ENCODE results near the gene IL17B.

IL17B gene

GRCh38 chr5:149353911-149354310 is 25.2 kb downstream of the IL17B start:
- DNase-seq, result no peak

GRCh38 chr5:149352169-149352568 is 26.9 kb downstream of the IL17B start:
- no peak for DNase-seq

GRCh38 chr5:149349382-149349781 is 29.7 kb downstream of the IL17B start:
- no peak for DNase-seq

DNA sequence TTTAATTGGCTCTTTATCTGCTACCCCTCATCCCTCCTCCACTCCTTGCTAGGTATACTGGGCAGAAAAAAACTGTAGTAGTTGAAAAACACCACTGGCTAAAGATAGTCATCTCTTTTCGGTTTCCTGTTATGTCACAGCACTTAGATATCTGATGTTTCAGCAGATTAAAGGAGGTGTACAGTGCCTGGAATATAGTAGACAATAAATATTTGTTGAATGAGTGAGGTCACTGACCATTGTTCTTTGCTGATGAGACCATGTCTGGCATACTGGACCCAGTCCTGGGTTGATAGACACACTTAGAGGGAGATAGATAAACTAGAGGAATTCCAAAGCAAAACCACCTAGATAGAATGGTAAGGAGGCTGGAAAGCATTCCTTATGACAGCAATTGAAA is 30.6 kb downstream of the IL17B start:
- DNase-seq, result no peak

- no peak for DNase-seq
These were observed 33.2 kb downstream of the IL17B start for GRCh38 chr5:149345892-149346222.

GRCh38 chr5:149345147-149345891 is 33.8 kb downstream of the IL17B start, which contains the start of gene GRPEL2:
TSS of gene GRPEL2 (plus strand) at chr5:149345499. CDS start at chr5:149345540, 41 bp downstream.
- peak; percentile 96 for DNase-seq

GRCh38 chr5:149344151-149344550 is 34.9 kb downstream of the IL17B start:
- no peak for DNase-seq

- DNase-seq, result no peak
These were observed 37.2 kb downstream of the IL17B start for GRCh38 chr5:149341876-149342275.

GRCh38 chr5:149340920-149341319 is 38.2 kb downstream of the IL17B start:
- no peak for DNase-seq

- DNase-seq, result no peak
These were observed 40.7 kb downstream of the IL17B start for GRCh38 chr5:149338364-149338763.

DNA sequence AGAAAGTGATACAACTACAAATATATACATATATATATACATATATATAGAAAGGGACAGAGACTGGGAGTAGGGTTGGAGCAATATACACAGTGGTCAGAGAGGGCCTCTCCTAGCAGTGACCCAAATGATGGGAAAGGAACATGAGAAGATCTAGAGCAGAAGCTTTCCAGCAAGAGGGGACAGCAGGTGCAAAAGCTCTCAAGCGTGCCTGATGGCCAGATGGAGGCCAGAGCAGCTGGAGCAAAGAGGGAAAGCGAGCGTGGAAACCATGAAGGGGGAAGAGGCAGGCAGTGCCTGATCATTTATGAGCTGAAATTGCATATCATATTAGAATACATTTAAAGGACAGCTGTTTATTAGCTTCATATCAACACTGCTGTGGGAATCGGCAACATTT is 41.4 kb downstream of the IL17B start:
- DNase-seq, result peak; percentile 82

DNA sequence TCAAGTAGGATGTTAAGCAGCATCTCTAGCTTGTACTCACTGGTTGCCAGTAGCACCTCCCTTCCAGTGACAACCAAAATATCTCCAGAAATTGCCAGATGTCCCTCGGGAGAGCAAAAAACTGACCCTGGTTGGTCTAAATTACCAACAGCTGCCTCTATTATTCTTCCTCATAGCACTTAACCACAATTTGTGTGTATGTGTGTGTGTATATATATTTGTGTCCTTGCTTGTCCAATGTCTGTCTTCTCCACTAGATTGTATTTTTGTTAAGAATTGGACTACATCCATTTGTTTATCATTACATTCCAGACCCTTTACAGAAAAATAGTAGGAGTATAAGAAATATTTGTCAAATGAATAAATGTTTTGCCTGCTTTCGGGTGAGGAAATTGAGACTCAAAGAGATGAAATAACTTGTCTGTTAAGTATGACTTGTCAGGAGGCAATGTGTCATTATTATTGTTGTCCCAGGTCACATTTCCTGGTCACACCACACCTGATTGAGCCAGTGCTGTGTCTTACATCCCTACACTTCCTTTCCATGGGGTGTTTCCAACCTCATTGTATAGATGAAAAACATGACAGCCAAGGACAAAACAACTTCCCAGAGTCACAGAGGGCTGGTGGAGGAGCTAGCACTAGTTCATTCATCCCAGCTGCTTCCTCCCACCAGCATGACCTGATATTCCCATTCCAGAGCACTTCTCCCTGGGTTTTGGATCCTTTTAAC is 45.2 kb downstream of the IL17B start:
- no peak for DNase-seq

DNA sequence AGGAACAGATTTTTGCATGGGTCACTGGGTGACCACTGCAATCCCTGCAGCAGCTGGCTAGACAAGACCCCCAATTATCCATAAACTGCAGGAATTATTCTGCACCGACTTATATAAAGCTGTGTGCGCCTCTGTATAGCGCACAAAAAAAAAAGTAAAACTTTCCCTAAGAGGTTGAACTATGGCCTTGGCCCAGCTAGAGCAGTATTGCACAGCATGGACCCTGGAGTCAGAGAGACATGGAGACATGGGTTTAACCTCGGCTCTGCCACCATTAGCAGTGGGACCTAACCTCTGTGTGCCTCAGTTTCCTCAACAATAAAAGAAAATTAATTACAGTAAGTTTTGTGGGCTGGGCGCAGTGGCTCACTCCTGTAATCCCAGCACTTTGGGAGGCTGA is 50.9 kb downstream of the IL17B start:
- no peak for DNase-seq

GRCh38 chr5:149326611-149327010 is 52.5 kb downstream of the IL17B start:
- no peak for DNase-seq

DNA sequence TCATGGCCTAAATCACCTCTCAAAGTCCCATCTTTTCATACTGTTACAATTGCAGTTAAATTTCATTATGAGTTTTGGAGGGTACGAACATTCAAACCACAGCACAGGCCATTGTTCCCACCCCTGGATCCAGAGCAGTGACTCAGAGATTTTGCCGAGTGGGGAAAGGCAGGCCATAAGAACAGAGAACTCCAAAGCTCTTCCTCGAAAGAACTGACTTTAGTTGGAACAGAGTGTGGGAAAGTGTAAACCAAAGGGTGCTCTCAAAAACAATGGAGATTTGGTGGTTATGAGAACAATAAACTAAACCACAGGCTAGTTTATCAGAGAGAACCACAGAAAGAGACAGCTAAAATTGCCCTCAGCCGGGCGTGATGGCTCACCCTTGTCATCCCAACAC is 53.2 kb downstream of the IL17B start:
- DNase-seq, result no peak

- DNase-seq, result no peak
These were observed 53.8 kb downstream of the IL17B start for GRCh38 chr5:149325166-149325735.

DNA sequence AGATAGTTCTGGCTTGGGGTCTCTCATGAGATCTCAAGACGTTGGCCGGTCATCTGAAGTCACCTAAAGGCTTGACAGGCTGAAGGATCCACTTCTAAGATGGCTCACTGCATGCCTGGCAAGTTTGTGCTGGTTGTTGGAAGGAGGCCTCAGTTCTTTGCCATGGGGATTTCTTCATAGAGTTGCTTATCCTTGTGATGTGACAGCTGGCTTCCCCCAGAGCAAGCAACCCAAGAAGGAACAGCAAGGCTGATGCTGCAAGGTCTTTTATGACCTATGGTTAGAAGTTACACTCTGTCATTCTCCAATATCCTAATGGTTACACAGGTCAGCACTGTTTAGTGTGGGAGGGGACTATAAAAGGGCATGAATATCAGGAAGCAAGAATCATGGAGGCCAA is 54.5 kb downstream of the IL17B start:
- DNase-seq, result no peak

Measured in NCI-H510A (cell line).